ENCODE data around the gene STARD7. TPM values are rescaled to one million over a fixed set of nuclear protein-coding genes. Genes with fewer than 3 reads are reported as not detected.
"Not testable (repeated sequence)": the region's sequence is repeated elsewhere in the genome, so short reads cannot be mapped to it uniquely, and the experiment has no call there.

Gene STARD7, protein sequence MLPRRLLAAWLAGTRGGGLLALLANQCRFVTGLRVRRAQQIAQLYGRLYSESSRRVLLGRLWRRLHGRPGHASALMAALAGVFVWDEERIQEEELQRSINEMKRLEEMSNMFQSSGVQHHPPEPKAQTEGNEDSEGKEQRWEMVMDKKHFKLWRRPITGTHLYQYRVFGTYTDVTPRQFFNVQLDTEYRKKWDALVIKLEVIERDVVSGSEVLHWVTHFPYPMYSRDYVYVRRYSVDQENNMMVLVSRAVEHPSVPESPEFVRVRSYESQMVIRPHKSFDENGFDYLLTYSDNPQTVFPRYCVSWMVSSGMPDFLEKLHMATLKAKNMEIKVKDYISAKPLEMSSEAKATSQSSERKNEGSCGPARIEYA
- 100 to 1,000 TPM; 151 to 173 TPM for total RNA-seq

GRCh38 chr2:96208143-96209010 lies at the start of gene STARD7:
Gene STARD7, minus strand, starts transcription at chr2:96208827. Its CDS starts 393 bp downstream, at chr2:96208434.
- peak; percentile 99 for DNase-seq
- Mint-ChIP-seq H3K27ac (peak within 1 kb of the TSS; percentile 96), H3K27me3 (no peaks in the 10 kb centered on the region), H3K4me1 (peaks cover 45% of the 10 kb centered on the region), H3K9me3 (ENCODE audit: low read depth) (no peaks in the 10 kb centered on the region), H3K36me3 (ENCODE audit: low read depth) (peaks cover 32% of the 10 kb centered on the region), H3K4me3 (peak within 1 kb of the TSS; percentile 100)
- POLR2A ChIA-PET: interaction anchor here (0.5 to 1.5 kb wide), 10 partner anchors 45 to 460 kb away, joined by 3 to 9 read pairs (median 5); partner anchors contain the start of gene NCAPH
- CTCF ChIA-PET: interaction anchor here (0.6 to 1.5 kb wide), 9 partner anchors 8 to 92 kb away, joined by 3 to 8 read pairs (median 3); no protein-coding TSS in a partner anchor
- ATAC-seq: peak; percentile 94
- intact Hi-C loops (cut with DNase I, micrococcal nuclease): loop anchor here (1.0 to 5.0 kb wide), 17 partner anchors 34 to 650 kb away; partner anchors contain the start of genes CIAO1 (in 2 of the 2), ADRA2B (in 1 of the 2), ANKRD36C (in 1 of the 2) and ANKRD39 (in 1 of the 2)

GRCh38 chr2:96257744-96258143 lies 49.1 kb upstream of the STARD7 start:
- peaks cover 64% of the 10 kb centered on the region for H3K4me1 Mint-ChIP-seq
- H3K36me3 Mint-ChIP-seq (ENCODE audit: low read depth): peaks cover 34% of the 10 kb centered on the region
- H3K9me3 Mint-ChIP-seq (ENCODE audit: low read depth); H3K4me3 Mint-ChIP-seq; intact Hi-C loops (cut with DNase I, micrococcal nuclease); ATAC-seq; POLR2A ChIA-PET; H3K27me3 Mint-ChIP-seq; DNase-seq: not testable (repeated sequence)
- peak overlapping the region; percentile 43 for H3K27ac Mint-ChIP-seq
- CTCF ChIA-PET: interaction anchor here (0.8 to 1.7 kb wide), 3 partner anchors 11 to 83 kb away, joined by 3 to 4 read pairs (median 4); no protein-coding TSS in a partner anchor

DNA sequence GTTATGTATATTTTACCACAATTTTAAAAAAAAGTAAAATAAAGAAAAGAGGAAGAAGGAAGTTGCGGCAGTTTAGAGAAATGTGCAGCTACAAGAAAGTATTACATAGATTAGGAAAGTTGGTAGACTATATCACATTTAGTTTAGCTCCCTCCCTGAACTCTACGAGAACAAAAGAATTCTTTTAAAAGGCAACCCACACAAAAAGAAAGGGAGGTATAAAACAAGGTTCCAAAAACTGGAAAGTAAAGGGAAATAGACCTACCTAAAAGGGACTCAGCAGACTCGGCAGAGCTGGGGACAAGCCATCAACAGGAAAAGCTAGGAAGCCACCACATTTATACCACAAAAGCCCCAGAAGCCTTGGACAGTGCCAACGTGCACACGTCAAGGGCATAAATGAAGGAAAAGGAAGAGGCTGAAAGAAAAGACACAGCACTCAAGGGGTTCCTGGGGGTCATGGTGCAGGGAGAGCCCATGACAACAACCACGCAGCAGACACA lies 48.0 kb upstream of the STARD7 start:
- H3K27ac Mint-ChIP-seq: peak overlapping the region; percentile 85
- H3K36me3 Mint-ChIP-seq (ENCODE audit: low read depth): peaks cover 38% of the 10 kb centered on the region
- H3K9me3 Mint-ChIP-seq (ENCODE audit: low read depth): no peaks in the 10 kb centered on the region
- ChIA-PET POLR2A (interaction anchor here (0.7 kb wide), 1 partner anchor 141 kb away, joined by 7 read pairs; the partner anchor contains the start of gene ADRA2B), CTCF (interaction anchor here (0.6 to 2.8 kb wide), 8 partner anchors 8 to 151 kb away, joined by 3 to 12 read pairs (median 4); no protein-coding TSS in a partner anchor)
- peak overlapping the region; percentile 38 for H3K4me3 Mint-ChIP-seq
- H3K27me3 Mint-ChIP-seq: no peaks in the 10 kb centered on the region
- intact Hi-C loops (cut with DNase I, micrococcal nuclease): no loop called here
- ATAC-seq: no peak
- DNase-seq: no peak
- peaks cover 59% of the 10 kb centered on the region for H3K4me1 Mint-ChIP-seq

DNA sequence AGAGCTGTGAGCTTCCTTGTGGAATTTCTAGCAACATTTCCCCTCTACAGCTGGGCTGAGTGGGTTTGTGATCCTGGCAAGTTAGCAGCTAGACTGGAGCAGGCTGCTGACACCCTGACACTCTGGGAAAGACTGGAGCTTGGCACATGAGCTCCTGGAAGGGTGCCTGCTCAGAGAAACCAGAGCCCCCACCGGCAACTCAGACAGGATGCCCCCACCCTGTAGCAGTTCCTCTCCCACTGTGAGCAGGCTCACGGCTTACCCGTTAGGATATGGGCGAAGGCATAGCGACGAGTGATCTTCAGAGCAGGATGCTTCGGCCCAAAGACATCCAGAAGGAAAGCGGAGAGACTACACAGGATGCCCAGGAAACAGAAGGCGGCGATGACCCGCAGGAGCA lies 45.9 kb upstream of the STARD7 start:
- ATAC-seq (no peak), DNase-seq (no peak)
- H3K4me1 Mint-ChIP-seq: peaks cover 42% of the 10 kb centered on the region
- peaks cover 31% of the 10 kb centered on the region for H3K36me3 Mint-ChIP-seq (ENCODE audit: low read depth)
- no peaks in the 10 kb centered on the region for H3K9me3 Mint-ChIP-seq (ENCODE audit: low read depth)
- intact Hi-C loops (cut with DNase I, micrococcal nuclease): no loop called here
- peak overlapping the region; percentile 29 for H3K27ac Mint-ChIP-seq
- no peaks in the 10 kb centered on the region for H3K27me3 Mint-ChIP-seq
- H3K4me3 Mint-ChIP-seq: no peak overlapping the region
- CTCF ChIA-PET: interaction anchor here (0.9 to 2.8 kb wide), 2 partner anchors 10 to 20 kb away, joined by 3 to 12 read pairs; no protein-coding TSS in a partner anchor
- POLR2A ChIA-PET: no interaction called here

GRCh38 chr2:96253006-96253405 lies 44.4 kb upstream of the STARD7 start:
- ChIA-PET POLR2A (interaction anchor here (0.6 kb wide), 1 partner anchor 605 kb away, joined by 3 read pairs; the partner anchor contains the start of gene ANKRD39), CTCF (interaction anchor here (1.0 kb wide), 1 partner anchor 12 kb away, joined by 3 read pairs; no protein-coding TSS in a partner anchor)
- no peak for DNase-seq
- H3K27ac Mint-ChIP-seq: no peak overlapping the region
- no peak overlapping the region for H3K4me3 Mint-ChIP-seq
- no peak for ATAC-seq
- H3K36me3 Mint-ChIP-seq (ENCODE audit: low read depth): peaks cover 28% of the 10 kb centered on the region
- no peaks in the 10 kb centered on the region for H3K9me3 Mint-ChIP-seq (ENCODE audit: low read depth)
- H3K4me1 Mint-ChIP-seq: peaks cover 27% of the 10 kb centered on the region
- H3K27me3 Mint-ChIP-seq: no peaks in the 10 kb centered on the region
- intact Hi-C loops (cut with DNase I, micrococcal nuclease): no loop called here

DNA sequence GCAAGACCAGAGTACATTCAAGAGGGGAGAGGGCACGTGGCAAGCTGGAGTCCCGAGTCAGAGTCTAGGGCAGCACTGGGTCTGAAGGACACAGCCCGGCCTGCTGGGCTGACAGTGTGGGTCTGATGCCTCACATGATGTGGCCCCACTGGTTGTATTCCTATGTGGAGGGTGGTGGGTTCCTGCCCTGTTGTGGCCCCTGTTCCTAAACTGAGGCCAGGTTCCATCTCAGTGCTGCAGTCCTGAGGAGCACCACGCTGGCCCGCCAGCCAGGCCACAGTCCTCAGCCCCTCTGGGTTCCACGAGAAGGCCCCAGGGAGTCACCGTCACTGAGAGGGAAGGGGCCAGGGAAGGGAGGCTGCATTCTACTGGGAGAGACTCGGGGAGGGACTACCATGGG lies 43.9 kb upstream of the STARD7 start:
- Mint-ChIP-seq H3K27me3 (no peaks in the 10 kb centered on the region), H3K4me1 (peaks cover 23% of the 10 kb centered on the region), H3K27ac (peak overlapping the region; percentile 71), H3K9me3 (ENCODE audit: low read depth) (no peaks in the 10 kb centered on the region), H3K36me3 (ENCODE audit: low read depth) (peaks cover 28% of the 10 kb centered on the region), H3K4me3 (no peak overlapping the region)
- intact Hi-C loops (cut with DNase I, micrococcal nuclease): no loop called here
- POLR2A ChIA-PET: no interaction called here
- ATAC-seq: no peak
- CTCF ChIA-PET: interaction anchor here (0.8 kb wide), 1 partner anchor 14 kb away, joined by 4 read pairs; the partner anchor contains the start of gene CIAO1
- no peak for DNase-seq

- POLR2A ChIA-PET: no interaction called here
- H3K9me3 Mint-ChIP-seq (ENCODE audit: low read depth): no peaks in the 10 kb centered on the region
- ATAC-seq (peak; percentile 48), DNase-seq (no peak)
- peaks cover 21% of the 10 kb centered on the region for H3K4me1 Mint-ChIP-seq
- CTCF ChIA-PET: interaction anchor here (0.8 kb wide), 1 partner anchor 15 kb away, joined by 4 read pairs; the partner anchor contains the start of gene CIAO1
- H3K27me3 Mint-ChIP-seq: no peaks in the 10 kb centered on the region
- peaks cover 27% of the 10 kb centered on the region for H3K36me3 Mint-ChIP-seq (ENCODE audit: low read depth)
- peak overlapping the region; percentile 71 for H3K27ac Mint-ChIP-seq
- intact Hi-C loops (cut with DNase I, micrococcal nuclease): no loop called here
- no peak overlapping the region for H3K4me3 Mint-ChIP-seq
These were observed 43.2 kb upstream of the STARD7 start for GRCh38 chr2:96251721-96252292.

- CTCF ChIA-PET: no interaction called here
- Mint-ChIP-seq H3K4me3 (no peak overlapping the region), H3K27me3 (no peaks in the 10 kb centered on the region), H3K27ac (peak overlapping the region; percentile 53), H3K4me1 (peaks cover 26% of the 10 kb centered on the region), H3K9me3 (ENCODE audit: low read depth) (no peaks in the 10 kb centered on the region), H3K36me3 (ENCODE audit: low read depth) (peaks cover 21% of the 10 kb centered on the region)
- POLR2A ChIA-PET: no interaction called here
- no peak for ATAC-seq
- DNase-seq: no peak
- intact Hi-C loops (cut with DNase I, micrococcal nuclease): no loop called here
These were observed 41.6 kb upstream of the STARD7 start for GRCh38 chr2:96250188-96250587.

DNA sequence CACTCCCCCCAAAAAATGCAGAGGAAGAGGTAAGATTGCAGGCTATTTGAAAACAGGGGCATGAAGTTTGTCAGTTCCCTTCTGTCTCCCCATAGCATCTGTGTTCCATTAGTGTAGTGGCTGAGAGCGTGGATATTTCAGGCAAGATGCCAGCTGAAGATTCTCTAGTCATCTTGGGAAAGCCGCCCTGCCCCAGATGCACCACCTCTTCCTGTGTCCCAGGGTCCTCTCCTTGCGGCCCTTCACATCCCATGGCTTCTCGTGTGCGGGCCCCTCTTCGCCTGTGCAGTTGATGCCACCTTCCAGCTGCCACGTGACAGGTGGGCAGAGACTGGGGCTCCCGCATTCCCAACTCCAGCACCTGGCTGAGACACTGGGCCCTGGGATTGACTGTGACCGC lies 41.0 kb upstream of the STARD7 start:
- POLR2A ChIA-PET: no interaction called here
- DNase-seq (no peak), ATAC-seq (no peak)
- Mint-ChIP-seq H3K4me1 (peaks cover 29% of the 10 kb centered on the region), H3K27ac (no peak overlapping the region), H3K36me3 (ENCODE audit: low read depth) (peaks cover 20% of the 10 kb centered on the region), H3K9me3 (ENCODE audit: low read depth) (no peaks in the 10 kb centered on the region), H3K27me3 (no peaks in the 10 kb centered on the region), H3K4me3 (no peak overlapping the region)
- intact Hi-C loops (cut with DNase I, micrococcal nuclease): no loop called here
- CTCF ChIA-PET: interaction anchor here (0.7 to 1.2 kb wide), 2 partner anchors 36 to 90 kb away, joined by 3 to 5 read pairs; no protein-coding TSS in a partner anchor

DNA sequence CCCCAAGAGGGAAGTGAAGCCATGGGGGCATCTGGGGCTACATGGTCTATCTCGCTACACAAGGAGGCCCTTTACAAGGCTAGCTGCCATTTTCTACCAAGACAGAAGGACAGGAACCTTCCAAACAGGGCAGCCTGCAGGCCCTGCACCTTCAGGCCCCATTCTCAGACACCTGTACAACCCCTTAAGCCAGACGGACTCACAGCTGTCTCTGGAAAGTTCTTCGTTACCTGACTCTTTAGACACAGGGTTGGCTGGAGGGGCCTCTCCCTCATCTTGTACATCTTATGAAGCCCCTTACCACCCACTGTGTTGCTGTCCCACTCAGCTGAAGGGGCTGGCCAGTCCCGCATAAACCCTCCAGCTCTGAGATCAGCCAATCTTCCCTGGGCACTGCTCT lies 40.0 kb upstream of the STARD7 start:
- Mint-ChIP-seq H3K9me3 (ENCODE audit: low read depth) (no peaks in the 10 kb centered on the region), H3K27me3 (no peaks in the 10 kb centered on the region), H3K4me1 (peaks cover 30% of the 10 kb centered on the region), H3K27ac (no peak overlapping the region), H3K4me3 (no peak overlapping the region), H3K36me3 (ENCODE audit: low read depth) (peaks cover 13% of the 10 kb centered on the region)
- ATAC-seq (no peak), DNase-seq (no peak)
- intact Hi-C loops (cut with DNase I, micrococcal nuclease): no loop called here
- ChIA-PET CTCF (interaction anchor here (0.7 to 1.2 kb wide), 2 partner anchors 35 to 109 kb away, joined by 4 to 5 read pairs; no protein-coding TSS in a partner anchor), POLR2A (no interaction called here)

Measured in activated CD4-positive, alpha-beta T cell treated with anti-CD3 and anti-CD28 coated beads for 36 hours (primary cell).